Spinal cord (tissue), 10 donors: ENCODE data around the gene USP35. TPM values are rescaled to one million over a fixed set of nuclear protein-coding genes. Genes with fewer than 3 reads are reported as not detected.
"Not testable (repeated sequence)": the region's sequence is repeated elsewhere in the genome, so short reads cannot be mapped to it uniquely, and the experiment has no call there.

ENCODE experiments used
- DNase-seq, 6 donors: peaks; one replicate each; pipeline versions ENCODE4 v3.0.0 to v3.0.0-alpha.2; 2013 to 2015; ENCODE audit warnings: low spot score in 6 of 6, low read depth in 4 of 6
- H3K27ac ChIP-seq: one replicate; pipeline ENCODE4 v1.5.1; 2013; ENCODE audit warnings: low read depth, low read length, control low read depth
- H3K27me3 ChIP-seq: one replicate; pipeline ENCODE4 v1.6.1; 2013; ENCODE audit warnings: low read length; ENCODE audit not compliant: control insufficient read depth, insufficient read depth
- H3K36me3 ChIP-seq: one replicate; pipeline ENCODE4 v1.6.1; 2013; ENCODE audit warnings: low read length; ENCODE audit not compliant: control insufficient read depth, insufficient read depth
- H3K4me1 ChIP-seq: one replicate; pipeline ENCODE4 v1.6.1; 2013; ENCODE audit warnings: low read length; ENCODE audit not compliant: control insufficient read depth, insufficient read depth
- H3K4me3 ChIP-seq: one replicate; pipeline ENCODE4 v1.5.1; 2013; ENCODE audit warnings: low read depth, low read length, control low read depth
- H3K9me3 ChIP-seq: one replicate; pipeline ENCODE4 v1.6.1; 2013; ENCODE audit warnings: low read length; ENCODE audit not compliant: control insufficient read depth, insufficient read depth
- WGBS: methylation state at CpG from one replicate; pipeline ENCODE4 v1.1.5; 2013; ENCODE audit warnings: missing lambda C conversion rate; ENCODE audit not compliant: insufficient coverage; 5-methylcytosine and 5-hydroxymethylcytosine counted together
- polyA plus RNA-seq, 2 donors: library from polyadenylated mRNA; unstranded; fragments of 120-200 nt; gene quantifications; one replicate each; pipeline ENCODE4 v1.2.1, GENCODE V29; 2013; ENCODE audit not compliant: insufficient read length in 2 of 2
- total RNA-seq, 2 donors: library from RNA; depleted of rRNA in 1 of 2; stranded (reverse); fragments of 120-200 nt in 1 of 2; fragments of >200 nt in 1 of 2; gene quantifications; one replicate each; pipeline versions ENCODE4 v1.2.3 to v1.2.4, GENCODE V29; 2013 to 2014
- donor health status: healthy.

The USP35 gene
- total and polyA plus RNA-seq, 4 donors, result 7.4 to 14.6 (median 11.2) TPM

- no peaks in the 10 kb centered on the region for H3K9me3 ChIP-seq
- H3K36me3 ChIP-seq, result peaks cover 86% of the 10 kb centered on the region
- DNase-seq, result no peak
- H3K27ac ChIP-seq, result no peak overlapping the region
- WGBS, result 84% methylated on average over 4 of the region's 7 CpGs
- no peak overlapping the region for H3K4me3 ChIP-seq
- no peaks in the 10 kb centered on the region for H3K4me1 ChIP-seq
- no peaks in the 10 kb centered on the region for H3K27me3 ChIP-seq
Observed at GRCh38 chr11:78219493-78220217, 30.9 kb downstream of the USP35 start.

GRCh38 chr11:78220218-78221157 is 31.8 kb downstream of the USP35 start:
- Histone ChIP-seq H3K4me1 (no peaks in the 10 kb centered on the region), H3K27me3 (no peaks in the 10 kb centered on the region), H3K9me3 (no peaks in the 10 kb centered on the region), H3K27ac (no peak overlapping the region), H3K4me3 (no peak overlapping the region), H3K36me3 (peaks cover 89% of the 10 kb centered on the region)
- DNase-seq, result no peak
- 96% methylated on average over 11 of the region's 14 CpGs for WGBS

- no peak for DNase-seq
- no peaks in the 10 kb centered on the region for H3K9me3 ChIP-seq
- 98% methylated on average over 4 of the region's 13 CpGs for WGBS
- H3K27ac ChIP-seq, result no peak overlapping the region
- H3K27me3 ChIP-seq, result no peaks in the 10 kb centered on the region
- peaks cover 83% of the 10 kb centered on the region for H3K36me3 ChIP-seq
- H3K4me3 ChIP-seq, result no peak overlapping the region
- H3K4me1 ChIP-seq, result no peaks in the 10 kb centered on the region
Observed at GRCh38 chr11:78221396-78222315, 32.9 kb downstream of the USP35 start.

GRCh38 chr11:78222726-78223125 is 34.0 kb downstream of the USP35 start:
- H3K9me3 ChIP-seq, H3K27ac ChIP-seq, H3K27me3 ChIP-seq, H3K4me3 ChIP-seq, H3K4me1 ChIP-seq, DNase-seq: not testable (repeated sequence)
- WGBS, result 97% methylated on average over 3 of the region's 10 CpGs
- H3K36me3 ChIP-seq, result peaks cover 78% of the 10 kb centered on the region

GRCh38 chr11:78223320-78223954 is 34.7 kb downstream of the USP35 start:
- 99% methylated on average over 8 of the region's 9 CpGs for WGBS
- H3K36me3 ChIP-seq, result peaks cover 70% of the 10 kb centered on the region
- H3K9me3 ChIP-seq, result no peaks in the 10 kb centered on the region
- no peak overlapping the region for H3K27ac ChIP-seq
- no peak overlapping the region for H3K4me3 ChIP-seq
- no peaks in the 10 kb centered on the region for H3K27me3 ChIP-seq
- DNase-seq, result no peak
- no peaks in the 10 kb centered on the region for H3K4me1 ChIP-seq

- H3K36me3 ChIP-seq, result peaks cover 60% of the 10 kb centered on the region
- H3K27me3 ChIP-seq, result no peaks in the 10 kb centered on the region
- H3K9me3 ChIP-seq, result no peaks in the 10 kb centered on the region
- no peak for DNase-seq
- H3K4me1 ChIP-seq, result no peaks in the 10 kb centered on the region
- no peak overlapping the region for H3K4me3 ChIP-seq
- no peak overlapping the region for H3K27ac ChIP-seq
- WGBS, result 100% methylated on average over 3 of the region's 4 CpGs
Observed at GRCh38 chr11:78224506-78224905, 35.8 kb downstream of the USP35 start.

GRCh38 chr11:78224906-78225420 is 36.2 kb downstream of the USP35 start:
- Histone ChIP-seq H3K27ac (no peak overlapping the region), H3K4me3 (no peak overlapping the region), H3K9me3 (no peaks in the 10 kb centered on the region), H3K4me1 (no peaks in the 10 kb centered on the region), H3K36me3 (peaks cover 55% of the 10 kb centered on the region), H3K27me3 (no peaks in the 10 kb centered on the region)
- DNase-seq, result no peak
- WGBS, result 100% methylated on average over 4 of the region's 7 CpGs

- H3K27ac ChIP-seq, result no peak overlapping the region
- H3K27me3 ChIP-seq, result no peaks in the 10 kb centered on the region
- 90% methylated on average over 6 of the region's 12 CpGs for WGBS
- H3K4me1 ChIP-seq, result peaks cover 3% of the 10 kb centered on the region
- H3K36me3 ChIP-seq, result peaks cover 36% of the 10 kb centered on the region
- no peak for DNase-seq
- H3K9me3 ChIP-seq, result no peaks in the 10 kb centered on the region
- H3K4me3 ChIP-seq, result no peak overlapping the region
Observed at GRCh38 chr11:78226684-78227680, 38.3 kb downstream of the USP35 start.
